MCF 10A (cell line): ENCODE measurements around the gene ERGIC1. TPM values are rescaled to one million over a fixed set of nuclear protein-coding genes. Genes with fewer than 3 reads are reported as not detected.
A peak's percentile ranks its signal among the peaks of the same experiment; 100 is the strongest.
"Not testable (repeated sequence)": the region's sequence is repeated elsewhere in the genome, so short reads cannot be mapped to it uniquely, and the experiment has no call there.

Source experiments
- BruUV-seq: library from RNA; stranded (reverse); fragments of 400-500 nt; replicated peaks from 2 replicates; lab custom pipeline; 2021; lab: Mats Ljungman, UMichigan
- CTCF ChIA-PET: fragments of 300-600 bp; sonication (Branson Sonifier 250); formaldehyde crosslinking; extraction: SDS; loops from one replicate; lab custom pipeline; 2021; ENCODE audit warnings: antibody characterized with exemption, inconsistent platforms; lab: Yijun Ruan, JAX
- POLR2A ChIA-PET: fragments of 300-600, 350-650 bp; sonication (Branson Sonifier 250); formaldehyde crosslinking; extraction: SDS; loops from one replicate; lab custom pipeline; 2020; ENCODE audit warnings: antibody characterized with exemption, inconsistent platforms; lab: Yijun Ruan, JAX
- DNase-seq: peaks from one replicate; pipeline ENCODE4 v3.0.0-alpha.2; 2018; ENCODE audit not compliant: unreplicated experiment
- H3K27ac Mint-ChIP-seq: one replicate; pipeline ENCODE4 v1.8.0; 2022; ENCODE audit warnings: mild to moderate bottlenecking, low read depth, mixed read lengths; ENCODE audit not compliant: unreplicated experiment
- H3K27me3 Mint-ChIP-seq: one replicate; pipeline ENCODE4 v1.8.0; 2022; ENCODE audit warnings: mixed read lengths; ENCODE audit not compliant: insufficient read depth, unreplicated experiment
- H3K36me3 Mint-ChIP-seq: one replicate; pipeline ENCODE4 v1.8.0; 2022; ENCODE audit warnings: mild to moderate bottlenecking, moderate library complexity, mixed read lengths; ENCODE audit not compliant: insufficient read depth, unreplicated experiment
- H3K4me1 Mint-ChIP-seq: one replicate; pipeline ENCODE4 v1.8.0; 2022; ENCODE audit warnings: mixed read lengths; ENCODE audit not compliant: insufficient read depth, unreplicated experiment
- H3K4me3 Mint-ChIP-seq: one replicate; pipeline ENCODE4 v1.8.0; 2022; ENCODE audit warnings: mild to moderate bottlenecking, moderate library complexity, mixed read lengths; ENCODE audit not compliant: unreplicated experiment
- H3K9me3 Mint-ChIP-seq: one replicate; pipeline ENCODE4 v1.8.0; 2022; ENCODE audit warnings: mixed read lengths; ENCODE audit not compliant: unreplicated experiment
- CTCF ChIP-seq: fragments of 200-600 bp; IDR thresholded peaks from one replicate; pipeline ENCODE4 v1.8.0; 2022; ENCODE audit warnings: antibody characterized with exemption, mild to moderate bottlenecking; ENCODE audit not compliant: unreplicated experiment
- intact Hi-C: fragments of 100-400 bp; cut with micrococcal nuclease; formaldehyde crosslinking; loops from 2 replicates; pipeline ENCODE4 v1.14.1; 2022
- total RNA-seq: library from RNA; stranded (reverse); gene quantifications from 2 replicates; pipeline ENCODE4 v1.2.3, GENCODE V29; 2022

ERGIC1 gene
- total RNA-seq, 1 experiment from 2014 or later = 257 TPM

GRCh38 chr5:172809774-172810173 lies 24.3 kb upstream of the ERGIC1 start:
- no peak overlapping the region for H3K4me3 Mint-ChIP-seq

GRCh38 chr5:172810996-172811395 lies 23.1 kb upstream of the ERGIC1 start:
- CTCF ChIA-PET = interaction anchor here (0.7 to 1.2 kb wide), 2 partner anchors 13 to 64 kb away, joined by 3 to 4 read pairs; no protein-coding TSS in a partner anchor

More at GRCh38 chr5:172809774-172810173, 24.3 kb upstream of the ERGIC1 start:
- Mint-ChIP-seq H3K4me1 (peaks cover 15% of the 10 kb centered on the region), H3K27ac (no peak overlapping the region), H3K9me3 (no peaks in the 10 kb centered on the region), H3K36me3 (no peaks in the 10 kb centered on the region), H3K27me3 (no peaks in the 10 kb centered on the region)
- BruUV-seq = no TSS peak
- POLR2A ChIA-PET = interaction anchor here (1.0 to 38.7 kb wide), 3 partner anchors 9 to 51 kb away, joined by 4 to 1263 read pairs (median 8); partner anchors contain the start of gene DUSP1
- CTCF ChIA-PET = no interaction called here
- intact Hi-C loops = no loop called here
- no peak for TF ChIP-seq CTCF
- DNase-seq = no peak

GRCh38 chr5:172815631-172816030 lies 18.4 kb upstream of the ERGIC1 start:
- DNase-seq = no peak
- H3K4me1 Mint-ChIP-seq = peaks cover 28% of the 10 kb centered on the region
- no peak overlapping the region for H3K4me3 Mint-ChIP-seq
- TF ChIP-seq CTCF = no peak
- intact Hi-C loops = no loop called here
- H3K36me3 Mint-ChIP-seq = no peaks in the 10 kb centered on the region
- POLR2A ChIA-PET = interaction anchor here (1.0 to 38.7 kb wide), 6 partner anchors 8 to 89 kb away, joined by 3 to 1263 read pairs (median 8); partner anchors contain the start of gene DUSP1
- CTCF ChIA-PET = interaction anchor here (0.6 to 1.2 kb wide), 4 partner anchors 13 to 54 kb away, joined by 3 to 4 read pairs (median 3); partner anchors contain the start of gene ERGIC1
- no peaks in the 10 kb centered on the region for H3K27me3 Mint-ChIP-seq
- BruUV-seq = no TSS peak
- no peaks in the 10 kb centered on the region for H3K9me3 Mint-ChIP-seq
- H3K27ac Mint-ChIP-seq = peak overlapping the region; percentile 20

More at GRCh38 chr5:172810996-172811395, 23.1 kb upstream of the ERGIC1 start:
- H3K27me3 Mint-ChIP-seq, H3K9me3 Mint-ChIP-seq, DNase-seq, intact Hi-C loops, H3K4me3 Mint-ChIP-seq, H3K27ac Mint-ChIP-seq, H3K36me3 Mint-ChIP-seq, BruUV-seq: not testable (repeated sequence)
- POLR2A ChIA-PET = interaction anchor here (1.8 to 38.7 kb wide), 2 partner anchors 10 to 36 kb away, joined by 8 to 1263 read pairs; partner anchors contain the start of gene DUSP1
- peaks cover 18% of the 10 kb centered on the region for H3K4me1 Mint-ChIP-seq

- H3K4me3 Mint-ChIP-seq = peak overlapping the region; percentile 38
- no peaks in the 10 kb centered on the region for H3K27me3 Mint-ChIP-seq
- peak overlapping the region; percentile 20 for H3K27ac Mint-ChIP-seq
- no peaks in the 10 kb centered on the region for H3K9me3 Mint-ChIP-seq
- ChIA-PET CTCF (interaction anchor here (0.7 to 1.0 kb wide), 4 partner anchors 14 to 323 kb away, joined by 3 to 5 read pairs (median 4); no protein-coding TSS in a partner anchor), POLR2A (interaction anchor here (0.5 to 38.7 kb wide), 18 partner anchors 10 to 534 kb away, joined by 3 to 1263 read pairs (median 6); partner anchors contain the start of genes ATP6V0E1 and DUSP1)
- no TSS peak for BruUV-seq
- peaks cover 31% of the 10 kb centered on the region for H3K4me1 Mint-ChIP-seq
- no peak for TF ChIP-seq CTCF
- no peaks in the 10 kb centered on the region for H3K36me3 Mint-ChIP-seq
- intact Hi-C loops = no loop called here
- peak; percentile 91 for DNase-seq
Measured at GRCh38 chr5:172816925-172817562, 17.0 kb upstream of the ERGIC1 start.
